HG03460 (cell line): Measurements from ENCODE around the gene NRF1.

Experiments used
- ATAC-seq: cut with Tn5 transposase; IDR thresholded peaks from one replicate; pipeline ENCODE4 v1.9.1; 2021; ENCODE audit not compliant: unreplicated experiment

NRF1 gene

GRCh38 chr7:129676017-129676897 is 64.7 kb downstream of the NRF1 start:
- ATAC-seq = no peak

GRCh38 chr7:129677796-129678195 is 66.3 kb downstream of the NRF1 start:
- ATAC-seq = no peak

GRCh38 chr7:129678606-129679005 is 67.1 kb downstream of the NRF1 start:
- no peak for ATAC-seq

GRCh38 chr7:129680400-129680799 is 68.9 kb downstream of the NRF1 start:
- no peak for ATAC-seq

- ATAC-seq = no peak
Measured at GRCh38 chr7:129684777-129685176, 73.3 kb downstream of the NRF1 start.

- ATAC-seq = no peak
Measured at GRCh38 chr7:129686063-129686462, 74.5 kb downstream of the NRF1 start.

GRCh38 chr7:129688503-129689222 is 77.1 kb downstream of the NRF1 start:
- ATAC-seq = no peak

GRCh38 chr7:129689995-129690581 is 78.6 kb downstream of the NRF1 start:
- no peak for ATAC-seq

GRCh38 chr7:129690701-129691100 is 79.2 kb downstream of the NRF1 start:
- no peak for ATAC-seq

GRCh38 chr7:129698516-129699418 is 87.2 kb downstream of the NRF1 start:
- no peak for ATAC-seq

- ATAC-seq = no peak
Measured at GRCh38 chr7:129702316-129702715, 90.8 kb downstream of the NRF1 start.

- ATAC-seq = no peak
Measured at GRCh38 chr7:129702761-129703338, 91.3 kb downstream of the NRF1 start.

GRCh38 chr7:129703751-129704150 is 92.2 kb downstream of the NRF1 start:
- no peak for ATAC-seq

- ATAC-seq = no peak
Measured at GRCh38 chr7:129707910-129708499, 96.5 kb downstream of the NRF1 start.

GRCh38 chr7:129713544-129713943 is 102.0 kb downstream of the NRF1 start:
- ATAC-seq = no peak

- ATAC-seq = no peak
Measured at GRCh38 chr7:129714514-129715063, 103.1 kb downstream of the NRF1 start.

GRCh38 chr7:129719980-129720732 is 108.6 kb downstream of the NRF1 start:
- ATAC-seq = no peak

GRCh38 chr7:129721068-129721467 is 109.5 kb downstream of the NRF1 start:
- ATAC-seq = no peak

GRCh38 chr7:129723679-129724078 is 112.2 kb downstream of the NRF1 start:
- ATAC-seq = no peak
